Activated CD8-positive, alpha-beta memory T cell treated with anti-CD3 and anti-CD28 coated beads, Interleukin-2, amount 50 U/mL, for 4 hours (primary cell): Measurements from ENCODE around the gene POU2AF2.
"Not testable (repeated sequence)": the region's sequence is repeated elsewhere in the genome, so short reads cannot be mapped to it uniquely, and the experiment has no call there.

Experiments used
- DNase-seq: peaks from one replicate; pipeline ENCODE4 v3.0.0-alpha.2; 2020

Gene POU2AF2

GRCh38 chr11:111259896-111260295, 14.4 kb downstream of the POU2AF2 start:
- no peak for DNase-seq

DNA sequence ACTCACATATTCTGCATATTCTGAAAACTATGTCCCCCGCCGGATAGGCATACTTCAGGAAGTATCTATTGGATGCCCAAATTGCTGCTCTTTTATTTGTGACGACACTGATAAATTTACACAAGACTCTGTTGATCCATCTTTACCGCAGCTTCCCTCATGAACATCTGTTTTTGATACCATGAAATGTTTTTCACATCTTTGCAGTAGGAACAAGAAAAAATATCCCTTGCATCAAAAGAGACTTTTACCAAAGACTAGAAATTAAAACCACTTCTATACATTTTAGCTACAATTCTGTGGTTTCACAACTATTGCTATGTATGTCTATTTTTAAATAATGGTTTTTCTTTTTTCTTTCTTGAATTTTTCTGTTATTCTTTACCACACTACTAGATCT, 15.3 kb downstream of the POU2AF2 start:
- no peak for DNase-seq

DNA sequence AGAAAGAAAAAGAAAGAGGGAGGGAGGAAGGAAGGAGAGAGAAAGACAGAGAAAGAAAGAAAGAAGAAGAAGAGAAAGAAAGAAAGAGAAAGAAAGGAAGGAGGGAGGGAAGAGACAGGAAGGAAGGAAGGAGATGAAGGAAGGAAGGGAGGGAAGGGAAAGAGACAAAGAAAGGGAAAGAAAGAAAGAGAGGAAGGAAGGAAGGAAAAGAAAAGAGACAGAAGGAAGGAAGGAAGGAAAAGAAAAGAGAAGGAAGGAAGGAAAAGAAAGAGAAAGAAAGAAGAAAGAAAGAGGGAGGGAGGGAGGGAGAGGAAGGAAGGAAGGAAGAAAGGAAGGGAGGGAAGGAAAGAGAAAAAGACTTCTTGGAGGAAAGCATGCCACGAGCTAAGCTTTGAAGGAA, 19.1 kb downstream of the POU2AF2 start:
- no peak for DNase-seq

DNA sequence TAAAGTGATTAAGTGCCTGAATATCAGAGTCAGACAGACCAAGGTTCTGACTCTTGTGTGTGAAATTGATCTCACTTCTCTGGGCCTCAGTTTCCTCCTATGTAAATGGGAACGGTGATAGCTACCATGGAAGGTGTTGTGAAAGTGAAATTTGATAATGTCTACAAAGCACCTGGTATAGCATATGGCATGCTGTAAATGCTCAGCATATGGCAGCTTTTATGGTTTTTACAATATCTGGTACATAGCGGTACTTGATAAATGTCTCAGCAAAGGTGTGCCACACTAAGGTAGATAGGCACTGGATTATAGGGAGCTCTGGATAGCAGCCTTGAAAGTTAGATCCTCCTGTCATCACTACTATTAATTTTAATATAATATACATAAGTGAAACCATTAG, 19.9 kb downstream of the POU2AF2 start:
- no peak for DNase-seq

DNA sequence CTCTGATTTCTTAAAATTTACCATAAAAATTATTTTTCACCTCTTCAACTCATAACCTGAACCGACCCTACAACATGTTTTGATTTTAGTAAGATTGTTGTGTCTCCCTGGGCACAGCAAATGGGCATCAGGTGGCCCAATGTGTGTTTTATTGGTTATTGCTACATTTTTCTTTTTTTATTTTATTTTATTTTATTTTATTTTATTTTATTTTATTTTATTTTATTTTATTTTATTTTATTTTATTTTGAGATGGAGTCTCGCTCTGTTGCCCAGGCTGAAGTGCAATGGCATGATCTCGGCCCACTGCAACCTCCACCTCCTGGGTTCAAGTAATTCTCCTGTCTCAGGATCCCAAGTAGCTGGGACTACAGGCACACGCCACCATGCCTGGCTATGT, 22.8 kb downstream of the POU2AF2 start:
- not testable (repeated sequence) for DNase-seq

GRCh38 chr11:111269146-111269868, 23.8 kb downstream of the POU2AF2 start:
- DNase-seq = no peak

DNA sequence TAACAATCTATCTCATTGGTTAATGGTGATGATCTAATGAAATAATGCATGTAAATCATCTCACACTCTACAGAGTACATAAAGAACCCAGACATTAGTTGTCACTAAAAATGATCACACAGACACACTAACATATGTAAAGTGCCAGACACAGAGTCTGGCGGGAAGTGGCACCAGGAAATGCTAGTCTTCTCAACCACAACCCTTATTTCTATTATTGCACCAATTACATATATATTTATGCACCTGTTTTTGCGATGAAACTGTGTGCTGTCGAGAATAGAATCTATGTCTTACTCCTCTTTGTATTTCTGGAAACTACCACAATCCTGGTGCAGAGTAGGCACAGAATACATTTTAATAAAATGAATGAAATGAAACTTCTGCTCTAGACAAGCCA, 26.9 kb downstream of the POU2AF2 start:
- DNase-seq = no peak

GRCh38 chr11:111282562-111283075, 37.1 kb downstream of the POU2AF2 start:
- DNase-seq = no peak

DNA sequence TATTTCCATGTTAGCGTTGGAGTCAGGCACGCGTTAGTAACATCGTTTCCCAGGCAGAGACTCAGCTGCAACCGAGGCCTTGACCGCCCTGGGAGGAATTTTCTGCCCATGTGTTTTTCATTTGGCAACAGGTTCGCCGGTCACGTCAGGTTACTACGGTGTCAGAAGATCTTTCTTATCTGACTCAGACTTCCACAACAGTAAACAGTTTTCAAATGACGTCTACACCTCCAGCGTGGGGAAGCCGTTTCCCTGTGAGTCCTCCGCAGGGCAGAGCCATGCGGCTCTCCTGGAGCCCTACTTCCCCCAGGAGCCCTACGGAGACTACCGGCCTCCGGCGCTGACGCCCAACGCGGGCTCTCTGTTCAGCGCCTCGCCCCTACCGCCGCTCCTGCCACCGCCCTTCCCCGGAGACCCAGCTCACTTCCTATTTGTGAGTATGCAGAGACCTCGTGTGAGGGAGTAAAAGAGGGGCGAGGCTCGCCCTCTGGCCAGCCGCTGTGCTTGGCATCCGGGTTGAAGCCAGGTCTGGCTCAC, 38.5 kb downstream of the POU2AF2 start:
- no peak for DNase-seq

DNA sequence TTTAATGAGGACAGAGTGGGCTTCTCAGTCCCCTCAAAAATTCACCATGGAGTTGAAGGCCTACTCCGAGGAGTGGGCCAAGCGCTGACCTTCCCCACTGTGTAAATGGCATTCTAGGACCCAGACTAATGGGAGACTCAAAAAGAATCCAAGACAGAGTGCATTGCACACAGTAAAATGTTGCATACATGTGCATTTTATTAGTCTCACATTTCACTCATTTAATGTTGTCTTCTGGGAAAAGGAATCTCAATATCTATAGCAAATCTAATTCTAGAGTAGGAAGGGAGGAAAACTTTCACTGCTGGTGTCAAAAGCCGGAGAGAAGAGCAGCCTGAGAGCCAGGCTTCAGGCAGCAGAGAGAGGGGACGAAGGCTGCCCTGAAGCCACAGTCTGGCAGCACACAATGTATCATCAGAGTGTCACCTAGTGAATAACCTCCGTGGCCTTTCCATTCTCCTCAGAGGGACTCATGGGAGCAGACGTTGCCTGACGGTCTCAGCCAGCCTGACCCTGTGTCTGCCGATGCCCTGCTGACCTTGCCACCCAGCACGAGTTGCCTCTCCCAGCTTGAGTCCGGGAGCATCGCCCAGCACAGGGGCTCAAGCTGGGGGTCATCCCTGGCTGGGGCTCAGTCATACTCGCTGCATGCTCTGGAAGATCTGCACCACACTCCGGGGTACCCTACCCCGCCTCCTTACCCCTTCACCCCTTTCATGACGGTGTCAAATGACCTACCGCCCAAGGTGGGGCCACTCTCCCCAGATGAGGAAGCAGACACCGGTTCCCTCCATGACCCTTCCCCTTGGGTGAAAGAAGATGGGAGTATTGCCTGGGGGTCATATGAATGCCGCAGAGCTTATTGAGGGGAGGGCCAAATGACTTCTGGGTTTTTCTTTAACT, 39.9 kb downstream of the POU2AF2 start:
- no peak for DNase-seq

GRCh38 chr11:111291764-111292163, 46.2 kb downstream of the POU2AF2 start:
- no peak for DNase-seq

DNA sequence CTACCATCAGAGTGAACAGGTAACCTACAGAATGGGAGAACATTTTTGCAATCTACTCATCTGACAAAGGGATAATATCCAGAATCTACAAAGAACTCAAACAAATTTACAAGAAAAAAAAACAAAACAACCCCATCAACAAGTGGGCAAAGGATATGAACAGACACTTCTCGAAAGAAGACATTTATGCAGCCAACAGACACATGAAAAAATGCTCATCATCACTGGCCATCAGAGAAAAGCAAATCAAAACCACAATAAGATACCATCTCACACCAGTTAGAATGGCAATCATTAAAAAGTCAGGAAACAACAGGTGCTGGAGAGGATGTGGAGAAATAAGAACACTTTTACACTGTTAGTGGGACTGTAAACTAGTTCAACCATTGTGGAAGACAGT, 46.9 kb downstream of the POU2AF2 start:
- not testable (repeated sequence) for DNase-seq

DNA sequence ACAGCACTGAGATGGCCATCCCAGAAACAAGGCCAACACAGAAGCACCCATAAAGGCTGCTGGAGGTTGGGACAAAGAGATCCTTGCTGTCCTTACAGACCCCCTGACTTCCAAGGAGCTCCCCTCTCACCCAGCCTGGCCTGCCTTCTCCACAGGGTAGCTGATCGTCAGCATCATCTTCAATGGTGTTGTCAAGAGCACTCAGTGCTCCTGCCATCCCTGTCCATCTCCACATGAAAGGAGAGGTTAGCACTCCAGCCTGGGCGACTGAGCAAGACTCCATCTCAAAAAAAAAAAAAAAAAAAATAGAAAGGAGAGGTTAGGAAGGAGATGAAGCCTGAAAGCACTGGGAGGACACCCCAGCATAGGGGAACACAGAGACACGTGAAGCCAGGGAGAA, 50.7 kb downstream of the POU2AF2 start:
- DNase-seq = no peak

GRCh38 chr11:111297696-111298095, 52.2 kb downstream of the POU2AF2 start:
- DNase-seq = no peak

GRCh38 chr11:111298413-111299100, 53.0 kb downstream of the POU2AF2 start, which contains the start of gene POU2AF3:
POU2AF3 (plus strand) TSS chr11:111298546; CDS start chr11:111298582, 36 bp downstream.
- no peak for DNase-seq

- no peak for DNase-seq
Observed at GRCh38 chr11:111299101-111300026, 53.8 kb downstream of the POU2AF2 start.

DNA sequence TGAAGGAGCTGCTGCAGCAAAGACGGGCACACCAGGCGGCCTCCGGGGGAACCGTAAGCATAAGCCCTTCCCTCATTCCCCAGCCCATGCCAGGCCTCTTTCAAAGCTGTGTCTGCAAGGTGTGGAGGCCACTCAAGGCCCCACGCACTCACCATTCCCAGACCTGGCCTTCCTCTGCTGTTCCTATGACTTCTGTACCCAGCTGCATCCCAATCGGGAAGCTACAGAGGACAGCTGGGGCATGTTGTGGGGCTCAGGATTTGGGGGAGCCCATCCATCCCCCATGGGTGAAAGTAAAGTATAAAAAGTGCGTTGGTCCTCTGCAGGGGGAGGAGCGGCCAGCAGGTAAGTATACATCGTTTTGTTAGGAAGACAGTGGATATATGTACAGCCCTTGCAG, 55.0 kb downstream of the POU2AF2 start:
- DNase-seq = no peak

GRCh38 chr11:111301004-111301841, 55.7 kb downstream of the POU2AF2 start:
- DNase-seq = no peak

DNA sequence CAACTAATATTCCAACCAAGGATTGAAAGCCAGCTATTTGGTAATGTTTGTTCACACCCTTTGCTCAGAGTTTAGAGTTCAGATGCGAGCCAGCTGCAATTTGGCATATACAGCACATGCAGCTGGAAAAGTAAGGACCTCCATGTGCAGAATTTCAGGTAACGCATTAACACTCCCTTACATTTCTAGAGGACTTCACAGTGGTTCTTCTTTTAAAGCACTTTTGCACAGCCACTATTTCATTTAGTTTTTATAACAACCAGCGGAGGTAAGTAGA, 56.3 kb downstream of the POU2AF2 start:
- no peak for DNase-seq

GRCh38 chr11:111302298-111302697, 56.8 kb downstream of the POU2AF2 start:
- DNase-seq = no peak

DNA sequence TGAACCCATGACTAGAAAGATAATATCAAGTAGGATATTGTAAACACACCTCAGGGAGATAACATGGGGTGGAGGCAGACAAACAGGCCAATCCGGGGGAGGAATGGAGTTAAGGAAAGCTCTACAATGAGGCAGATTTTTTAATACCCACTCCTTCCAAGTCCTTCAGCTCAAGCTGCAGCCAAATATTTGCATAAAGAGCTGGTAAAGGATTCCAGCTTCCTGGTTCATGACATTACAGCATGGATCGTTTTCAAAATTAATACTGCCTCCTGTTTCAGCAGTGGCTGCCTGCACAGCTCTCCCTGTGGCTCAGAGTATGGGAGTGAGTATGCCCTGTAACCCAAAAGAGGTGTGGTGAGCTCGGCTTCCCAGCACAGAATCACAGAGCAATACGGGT, 57.9 kb downstream of the POU2AF2 start:
- no peak for DNase-seq
